HG03354 (cell line): ENCODE results near the gene ZCCHC24.

Source experiments
- ATAC-seq: cut with Tn5 transposase; IDR thresholded peaks from one replicate; pipeline ENCODE4 v1.9.1; 2021; ENCODE audit warnings: mild to moderate bottlenecking; ENCODE audit not compliant: unreplicated experiment, poor library complexity, severe bottlenecking

Gene ZCCHC24

GRCh38 chr10:79352035-79352877, 93.2 kb downstream of the ZCCHC24 start:
- no peak for ATAC-seq

- ATAC-seq = no peak
These were observed 94.1 kb downstream of the ZCCHC24 start for GRCh38 chr10:79351332-79351731.

- no peak for ATAC-seq
These were observed 94.8 kb downstream of the ZCCHC24 start for GRCh38 chr10:79350407-79351154.

- ATAC-seq = no peak
These were observed 95.5 kb downstream of the ZCCHC24 start for GRCh38 chr10:79349766-79350406.

- ATAC-seq = no peak
These were observed 96.3 kb downstream of the ZCCHC24 start for GRCh38 chr10:79349072-79349491.

GRCh38 chr10:79348640-79348988, 96.8 kb downstream of the ZCCHC24 start:
- no peak for ATAC-seq

GRCh38 chr10:79347894-79348639, 97.4 kb downstream of the ZCCHC24 start:
- ATAC-seq = peak; percentile 73

GRCh38 chr10:79347226-79347893, 98.1 kb downstream of the ZCCHC24 start, which contains the start of gene PPIF:
PPIF (plus strand) TSS chr10:79347469; CDS start chr10:79347549, 80 bp downstream.
- ATAC-seq = peak; percentile 79

- no peak for ATAC-seq
These were observed 98.8 kb downstream of the ZCCHC24 start for GRCh38 chr10:79346388-79347225.

GRCh38 chr10:79346012-79346340, 99.4 kb downstream of the ZCCHC24 start:
- ATAC-seq = no peak

- ATAC-seq = no peak
These were observed 100.0 kb downstream of the ZCCHC24 start for GRCh38 chr10:79345241-79346011.

GRCh38 chr10:79344502-79345195, 100.8 kb downstream of the ZCCHC24 start:
- no peak for ATAC-seq

GRCh38 chr10:79342811-79343561, 102.4 kb downstream of the ZCCHC24 start:
- ATAC-seq = no peak

- ATAC-seq = no peak
These were observed 103.1 kb downstream of the ZCCHC24 start for GRCh38 chr10:79342295-79342761.

- no peak for ATAC-seq
These were observed 104.7 kb downstream of the ZCCHC24 start for GRCh38 chr10:79340646-79341244.

GRCh38 chr10:79339266-79339665, 106.2 kb downstream of the ZCCHC24 start:
- ATAC-seq = no peak
